HG02884 (cell line): Measurements from ENCODE around the gene SH2D3C.
A peak's percentile ranks its signal among the peaks of the same experiment; 100 is the strongest.

Source experiments
- ATAC-seq: cut with Tn5 transposase; IDR thresholded peaks from one replicate; pipeline ENCODE4 v1.9.1; 2021; ENCODE audit warnings: mild to moderate bottlenecking, moderate library complexity; ENCODE audit not compliant: unreplicated experiment

Gene SH2D3C

DNA sequence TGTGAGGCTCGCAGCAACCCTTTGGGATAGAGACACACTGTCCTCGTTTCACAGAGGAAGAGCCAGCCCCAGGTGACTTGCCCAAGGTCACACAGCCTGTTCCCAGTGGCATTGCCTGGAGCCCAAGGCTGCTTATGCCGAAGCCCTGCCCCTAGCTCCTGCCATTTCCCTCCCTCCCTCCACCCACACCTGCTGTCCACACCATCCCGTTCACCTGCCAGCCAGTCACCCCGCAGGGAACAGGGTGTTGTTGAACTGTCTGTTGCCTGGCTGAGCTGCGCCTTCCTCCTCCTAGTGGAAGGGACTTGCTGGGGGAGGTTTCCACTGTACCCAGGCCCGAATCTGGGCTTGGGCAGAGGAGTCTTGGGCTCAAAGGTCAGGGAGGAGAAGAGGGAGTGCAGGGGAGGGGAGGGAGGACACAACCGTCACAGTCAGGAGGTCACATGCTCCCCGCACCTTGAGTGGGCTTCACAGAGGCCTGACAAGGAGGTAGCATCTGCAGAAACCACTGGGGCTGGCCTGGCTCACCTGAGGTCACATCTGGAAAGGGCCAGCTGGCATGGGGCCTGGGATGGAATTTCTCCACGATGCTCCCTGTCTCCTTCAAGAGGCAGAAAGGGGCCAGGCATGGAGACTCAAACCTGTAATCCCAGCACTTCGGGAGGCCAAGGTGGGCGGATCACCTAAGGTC is 56.3 kb downstream of the SH2D3C start:
- ATAC-seq, result no peak

DNA sequence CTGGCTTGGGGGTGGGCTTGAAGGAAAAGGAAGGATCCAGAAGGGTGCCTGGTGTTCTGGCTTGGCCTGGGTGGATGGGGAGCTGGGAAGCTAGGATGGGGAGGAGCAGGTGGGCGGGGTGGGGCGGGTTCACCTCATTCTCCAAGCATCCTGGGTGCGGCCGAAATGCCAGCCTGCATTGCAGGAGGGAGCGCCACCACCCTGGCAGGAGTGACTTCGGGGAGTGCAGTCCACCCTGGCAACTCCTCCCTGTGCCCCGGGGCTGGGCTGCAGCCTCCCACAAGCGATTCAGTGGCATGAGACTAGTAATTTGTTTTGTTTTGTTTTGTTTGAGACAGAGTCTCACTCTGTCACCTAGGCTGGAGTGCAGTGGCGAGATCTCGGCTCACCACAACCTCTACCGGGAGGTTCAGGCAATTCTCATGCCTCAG is 57.1 kb downstream of the SH2D3C start:
- ATAC-seq, result no peak

DNA sequence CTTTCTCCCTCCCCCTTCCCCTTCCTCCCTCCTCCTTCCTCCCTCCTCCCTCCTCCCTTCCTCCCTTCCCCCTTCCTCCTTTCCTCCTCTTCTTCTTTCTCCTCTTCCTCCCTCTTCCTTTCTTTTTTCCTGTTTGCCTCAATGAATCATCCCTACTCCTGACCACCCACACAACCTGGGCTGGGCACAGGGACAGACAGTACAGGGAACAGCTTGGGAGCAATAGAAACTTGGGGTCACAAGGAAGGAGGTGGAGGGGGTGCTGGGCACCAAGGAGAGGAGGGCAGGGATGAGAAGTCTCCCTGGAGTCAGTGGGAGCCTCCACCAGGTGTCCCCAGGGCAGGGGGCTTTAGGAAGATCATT is 57.6 kb downstream of the SH2D3C start:
- no peak for ATAC-seq

DNA sequence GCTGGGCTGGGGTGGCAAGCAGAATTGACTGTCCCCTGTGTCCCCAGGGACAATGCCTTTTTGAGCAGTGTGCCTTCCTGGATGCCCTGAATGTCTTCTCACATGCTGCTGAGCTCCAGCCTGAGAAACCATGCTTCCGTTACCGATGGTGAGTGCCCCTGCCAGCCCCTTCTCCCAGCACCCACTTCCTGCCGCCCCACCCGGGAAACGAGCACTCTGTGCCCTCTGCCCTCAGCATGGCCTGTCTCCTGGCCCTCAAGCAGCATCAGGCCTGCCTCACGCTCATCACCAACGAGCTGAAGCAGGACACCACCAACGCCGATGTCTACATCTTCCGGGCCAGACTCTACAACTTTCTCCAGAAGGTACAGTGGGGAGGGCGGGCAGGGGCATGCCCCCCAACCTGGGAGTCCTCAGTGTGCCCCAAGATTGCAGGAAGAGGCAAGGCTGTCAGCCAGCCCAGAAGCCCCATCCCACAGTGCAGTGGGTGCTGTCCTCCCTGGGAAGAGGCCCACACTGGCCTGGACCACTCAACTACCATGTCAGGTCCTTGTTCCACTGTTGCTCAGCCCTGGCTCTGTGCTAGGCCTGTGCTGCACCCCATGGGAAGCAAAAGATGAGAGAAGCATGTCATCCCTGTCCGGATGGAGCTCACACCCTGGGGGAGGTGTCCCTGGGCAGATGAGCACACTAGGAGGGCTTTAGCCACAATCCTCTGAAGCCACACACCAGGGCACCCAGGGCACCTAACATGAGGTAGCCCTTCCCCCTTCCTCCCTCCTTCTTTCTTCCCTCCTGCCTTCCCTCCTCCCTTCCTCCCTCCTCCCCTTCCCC is 58.2 kb downstream of the SH2D3C start:
- no peak for ATAC-seq

DNA sequence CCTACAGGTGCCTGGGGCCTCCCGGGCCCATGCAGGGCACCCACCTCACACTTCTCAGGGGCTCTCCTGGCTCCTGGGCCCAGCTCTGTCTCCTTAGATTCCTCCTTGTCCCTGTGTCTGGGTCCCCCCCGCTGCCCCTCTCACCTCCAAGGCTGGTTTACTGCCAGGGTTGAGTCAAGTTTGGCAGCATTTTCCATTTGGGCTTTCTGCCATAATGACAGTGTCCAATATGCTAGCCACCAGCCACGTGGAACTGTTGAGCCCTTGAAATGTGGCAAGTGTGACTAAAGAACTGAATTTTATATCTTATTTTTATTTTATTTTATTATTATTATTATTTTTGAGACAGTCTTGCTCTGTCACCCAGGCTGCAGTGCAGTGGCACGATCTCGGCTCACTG is 60.7 kb downstream of the SH2D3C start:
- no peak for ATAC-seq

DNA sequence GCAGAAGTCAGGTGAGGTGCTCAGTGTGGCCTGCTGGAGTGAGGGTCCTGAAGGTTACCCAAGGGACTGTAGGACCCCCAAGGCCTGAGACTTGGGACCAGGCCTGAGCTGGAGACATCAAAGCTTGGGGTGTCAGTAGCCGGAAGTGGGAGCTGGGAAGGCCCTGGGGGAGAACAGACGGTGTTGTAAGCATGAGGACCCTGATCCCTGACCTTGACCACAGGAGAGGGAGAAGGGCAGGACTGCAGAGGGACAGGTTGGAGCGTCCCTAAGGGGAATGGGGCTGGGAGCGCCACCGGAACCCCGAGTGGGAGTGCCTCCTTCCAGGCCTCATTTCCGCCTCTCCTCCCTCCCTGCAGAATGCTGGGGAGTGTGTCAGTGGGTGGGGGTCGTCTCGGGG is 62.1 kb downstream of the SH2D3C start:
- ATAC-seq, result no peak

DNA sequence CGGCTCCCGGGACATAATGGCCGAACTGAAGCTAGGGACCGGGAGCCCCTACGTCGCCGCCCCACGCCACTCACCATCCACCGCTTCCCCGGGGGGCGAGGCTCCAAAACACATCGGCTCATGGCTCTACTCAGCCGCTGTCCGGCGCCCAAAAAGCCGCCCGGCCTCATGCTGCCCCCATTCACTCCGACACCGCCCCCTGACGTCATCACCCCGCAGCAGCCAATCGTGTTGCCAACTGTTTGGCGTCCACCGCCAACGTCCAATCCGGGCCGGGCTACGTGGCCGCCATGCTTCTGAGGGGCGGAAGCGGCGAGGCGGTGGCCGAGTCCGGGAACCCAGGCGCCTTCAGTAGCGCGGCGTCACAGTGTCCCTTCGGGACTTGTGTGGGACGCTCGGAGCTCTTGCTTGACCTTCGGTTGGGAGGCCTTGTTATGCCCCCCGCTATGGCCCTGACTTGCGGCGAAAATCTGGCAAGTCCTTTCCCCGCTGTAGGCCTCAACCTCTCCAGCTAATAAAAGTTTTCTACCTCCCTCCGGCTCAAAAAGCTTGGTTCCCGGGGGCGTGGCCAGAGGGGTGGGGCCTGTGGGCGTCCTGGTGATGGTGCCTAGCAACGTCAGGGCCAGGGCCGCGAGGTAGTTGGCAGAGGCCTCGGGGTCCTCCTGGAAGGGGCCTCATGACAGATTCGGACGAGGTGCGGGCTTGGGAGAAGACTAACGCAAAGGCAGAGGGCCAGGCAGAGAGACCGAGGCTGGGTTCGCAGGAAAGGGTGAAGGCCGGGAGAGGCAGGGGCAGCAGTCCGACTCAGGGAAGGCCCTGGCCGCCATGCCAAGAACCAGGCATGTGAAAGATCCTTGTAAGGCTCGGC is 62.8 kb downstream of the SH2D3C start, which contains the start of the genes PTRH1 and TTC16:
Gene PTRH1, minus strand, starts transcription at position 194 of the 868 bp plus-strand sequence. Its CDS starts 24 bp downstream, at position 170.
Gene TTC16, plus strand, starts transcription at position 610 of the 868 bp plus-strand sequence. Its CDS starts 67 bp downstream, at position 677.
- ATAC-seq, result peak; percentile 91

DNA sequence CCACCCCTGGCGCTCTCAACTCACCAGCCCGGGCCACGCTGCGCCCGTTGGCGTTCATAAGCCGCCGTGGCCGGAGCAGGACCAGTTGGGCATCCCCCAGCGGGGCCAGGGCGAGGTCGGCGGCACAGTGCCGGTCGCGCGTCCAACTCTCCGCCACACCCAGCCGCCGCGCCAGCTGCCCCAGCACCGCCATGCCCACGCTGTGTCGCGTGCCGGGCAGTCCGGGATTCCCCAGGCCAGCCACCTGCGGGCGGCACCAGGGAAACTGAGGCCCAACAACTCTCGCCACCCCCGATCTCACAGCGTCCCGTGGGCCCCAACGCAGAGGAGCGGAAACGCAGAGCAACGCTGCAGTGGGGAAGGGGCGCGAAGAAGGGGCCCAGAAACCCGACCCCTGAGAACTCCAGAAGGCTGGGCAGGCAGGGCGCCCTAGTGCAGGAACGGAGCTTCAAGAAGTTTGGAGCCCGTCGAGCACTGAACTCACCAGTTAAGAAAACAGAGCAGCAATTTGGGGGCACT is 63.5 kb downstream of the SH2D3C start:
- ATAC-seq, result no peak

DNA sequence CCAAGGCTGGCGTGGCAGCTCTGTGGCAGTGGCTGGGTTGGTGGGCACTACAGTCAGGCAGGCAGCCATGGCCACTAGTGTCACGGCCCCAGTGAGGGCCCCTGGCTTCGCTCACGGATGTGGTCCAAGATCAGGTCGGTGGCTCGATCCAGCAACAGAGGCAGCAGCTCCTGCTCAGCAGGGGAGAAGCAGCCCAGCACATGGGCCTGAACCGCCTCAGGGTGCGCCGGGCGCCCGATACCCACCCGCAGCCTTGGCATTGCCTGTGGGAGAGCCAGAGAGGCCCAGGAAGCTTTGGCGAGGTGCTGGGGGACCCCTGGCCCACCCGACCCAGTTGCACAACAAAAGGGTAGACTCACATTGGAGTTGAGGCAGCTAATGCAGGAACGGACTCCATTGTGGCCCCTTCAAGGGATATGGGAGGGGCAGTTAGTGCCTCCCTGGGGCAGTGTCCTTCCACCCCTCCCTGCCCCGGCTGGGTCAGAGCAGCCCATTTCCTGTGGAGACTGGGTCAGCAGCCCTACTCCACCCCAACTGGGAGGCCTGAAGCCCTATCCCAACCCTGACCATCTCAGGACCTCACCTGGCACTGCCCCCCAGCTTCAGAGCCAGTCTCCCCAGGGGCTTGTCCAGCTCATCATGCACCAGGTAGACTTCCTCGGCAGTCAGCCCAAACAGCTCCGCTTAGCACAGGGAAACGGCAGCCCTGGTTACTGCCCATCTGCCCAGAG is 64.3 kb downstream of the SH2D3C start:
- ATAC-seq, result no peak

DNA sequence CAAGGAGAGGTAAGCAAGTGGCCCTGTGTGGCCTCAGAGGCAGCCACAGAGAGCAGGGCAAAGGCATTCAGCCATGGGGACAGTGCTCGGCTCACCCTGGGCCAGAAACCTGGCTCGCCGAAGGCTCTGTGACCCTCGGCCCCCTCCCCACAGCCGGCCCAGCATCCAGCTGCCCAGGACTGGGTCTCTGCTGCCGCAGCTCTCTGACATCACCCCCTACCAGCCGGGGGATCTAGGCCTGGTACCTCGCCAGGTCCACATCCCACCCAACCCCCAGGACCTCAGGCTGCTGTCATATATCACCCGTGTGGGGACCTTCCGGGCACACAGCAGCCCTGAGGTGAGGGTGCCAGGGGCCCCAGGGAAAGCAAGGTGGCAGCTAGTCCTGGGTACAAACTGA is 65.6 kb downstream of the SH2D3C start:
- no peak for ATAC-seq

DNA sequence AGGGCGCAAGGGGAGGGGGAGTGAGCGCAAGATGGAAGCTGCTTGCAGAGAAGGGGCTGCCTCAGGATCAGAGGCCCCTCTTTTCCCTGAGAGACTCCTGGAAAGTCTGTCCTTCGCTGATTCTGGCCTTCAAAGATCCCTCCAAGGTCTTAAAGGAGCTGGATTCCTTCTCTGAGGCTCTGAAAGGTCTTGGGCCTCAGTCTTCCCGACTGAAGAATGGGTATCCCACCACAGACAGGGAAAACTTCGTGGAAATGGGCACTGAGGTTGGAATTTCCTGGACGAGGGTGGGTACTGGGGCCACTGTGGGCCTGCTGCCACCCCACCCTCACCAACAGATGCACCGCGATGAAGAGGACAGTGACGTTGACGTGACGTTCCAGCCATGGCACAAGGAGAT is 66.1 kb downstream of the SH2D3C start:
- no peak for ATAC-seq

DNA sequence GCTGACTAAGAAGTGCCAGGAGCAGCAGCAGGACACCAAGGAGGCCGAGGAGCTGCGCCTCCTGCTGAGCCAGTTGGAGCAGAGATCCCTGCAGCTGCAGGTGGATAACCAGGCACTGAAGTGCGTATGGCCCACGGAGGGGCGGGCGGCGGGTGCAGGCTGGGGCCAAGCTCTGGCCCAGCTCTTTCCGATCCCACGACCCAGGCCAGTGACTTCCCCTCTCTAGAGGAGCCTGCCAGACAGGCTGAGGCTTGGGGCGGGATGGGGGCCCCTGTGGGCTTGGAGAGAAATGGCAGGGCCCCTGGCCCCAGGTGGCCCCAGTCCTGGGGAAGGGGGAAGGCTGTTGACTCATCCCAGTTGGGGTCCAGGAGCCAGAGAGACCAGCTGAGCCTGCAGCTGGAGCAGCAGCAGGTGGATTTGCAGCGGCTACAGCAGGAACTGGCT is 66.6 kb downstream of the SH2D3C start:
- no peak for ATAC-seq

DNA sequence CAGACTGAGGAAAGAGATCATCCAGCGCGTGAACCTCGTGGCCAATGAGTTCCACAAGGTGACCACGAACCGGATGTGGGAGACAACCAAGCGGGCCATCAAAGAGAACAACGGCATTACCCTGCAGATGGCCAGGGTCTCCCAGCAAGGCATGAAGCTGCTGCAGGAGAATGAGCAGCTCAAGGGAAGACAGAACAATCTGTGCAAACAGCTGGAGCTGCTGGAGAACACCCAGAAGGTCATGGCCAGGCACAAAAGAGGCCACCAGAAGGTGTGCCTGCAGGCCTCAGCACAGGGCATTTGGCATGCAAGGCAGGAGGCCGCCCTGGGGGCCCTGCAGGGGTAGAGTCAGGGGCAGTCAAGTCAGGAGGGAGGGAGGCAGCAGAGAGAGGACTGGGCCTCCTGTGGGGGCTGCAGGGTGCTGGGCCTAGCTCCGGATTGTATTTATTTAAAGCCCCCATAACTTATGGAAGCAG is 67.2 kb downstream of the SH2D3C start:
- no peak for ATAC-seq

DNA sequence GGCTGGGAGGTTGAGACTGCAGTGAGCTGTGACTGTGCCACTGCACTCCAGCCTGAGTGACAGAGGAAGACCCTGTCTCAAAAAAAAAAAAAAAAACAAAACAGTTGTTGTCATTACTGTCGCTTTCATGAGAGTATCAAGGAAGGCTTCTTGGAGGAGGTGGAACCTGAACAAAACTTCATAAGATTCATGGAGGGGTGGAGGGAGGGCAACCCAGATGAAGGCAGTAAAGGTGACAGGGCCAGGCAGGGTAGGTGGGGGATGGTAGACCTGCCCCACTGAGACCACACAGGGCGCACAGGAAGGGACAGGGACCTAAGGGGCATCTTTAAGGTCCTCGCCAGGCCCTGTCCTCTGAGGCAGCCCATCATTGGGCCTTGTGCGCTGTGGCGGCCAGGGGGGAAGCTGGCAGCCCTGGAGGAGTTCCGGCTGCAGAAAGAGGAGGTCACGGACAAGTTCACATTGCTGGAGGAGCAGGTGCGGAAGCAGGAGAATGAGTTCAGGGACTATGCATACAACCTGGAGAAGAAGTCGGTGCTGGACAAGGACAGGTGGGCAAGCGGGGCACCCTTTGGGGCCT is 68.2 kb downstream of the SH2D3C start:
- ATAC-seq, result no peak

DNA sequence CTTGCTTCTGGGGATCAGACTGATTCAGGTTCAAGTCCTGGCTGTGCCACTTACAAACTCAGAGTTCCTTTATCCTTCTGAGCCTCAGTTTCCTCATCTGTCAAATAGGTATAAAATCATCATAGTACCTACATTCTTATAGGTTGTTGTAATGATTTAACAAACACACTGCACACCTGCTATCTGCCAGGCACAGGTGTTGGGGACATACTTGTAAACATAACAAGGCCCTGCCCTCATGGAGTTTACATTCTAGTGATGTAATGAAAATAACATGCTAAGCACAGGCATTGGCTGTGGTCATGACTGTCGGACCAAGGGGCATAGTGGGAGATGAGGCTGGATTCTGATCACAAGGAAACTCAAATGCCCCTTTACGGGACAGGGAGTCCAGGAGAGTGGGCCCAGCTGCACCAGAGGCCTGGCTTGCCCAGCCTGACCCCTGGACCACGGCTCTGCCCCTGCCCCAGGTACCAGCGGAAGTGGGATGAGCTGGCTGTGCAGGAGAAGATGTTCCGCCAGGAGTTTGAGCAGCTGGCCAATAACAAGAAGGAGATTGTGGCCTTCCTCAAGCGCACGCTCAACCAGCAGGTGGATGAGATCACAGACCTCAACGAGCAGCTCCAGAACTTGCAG is 69.4 kb downstream of the SH2D3C start:
- ATAC-seq, result no peak

DNA sequence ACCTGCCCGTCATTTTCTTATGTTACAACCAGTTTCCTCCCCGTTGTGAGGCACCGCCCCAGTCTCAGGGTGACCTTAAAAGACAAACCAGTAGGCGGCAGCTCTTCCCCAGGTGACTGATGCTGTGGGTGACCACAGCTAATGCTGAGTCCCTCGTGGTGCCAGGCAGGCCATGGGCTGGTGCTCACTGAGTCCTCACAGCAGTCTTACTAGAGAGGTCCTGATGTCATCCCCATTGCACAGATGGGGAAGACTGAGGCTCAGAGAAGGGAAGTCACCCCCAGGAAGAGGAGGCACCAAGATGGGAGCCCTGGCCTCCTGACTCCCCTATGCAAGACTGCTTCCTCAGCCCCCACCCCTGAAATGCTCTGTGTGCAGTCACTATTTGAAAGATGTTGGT is 70.7 kb downstream of the SH2D3C start:
- ATAC-seq, result no peak

DNA sequence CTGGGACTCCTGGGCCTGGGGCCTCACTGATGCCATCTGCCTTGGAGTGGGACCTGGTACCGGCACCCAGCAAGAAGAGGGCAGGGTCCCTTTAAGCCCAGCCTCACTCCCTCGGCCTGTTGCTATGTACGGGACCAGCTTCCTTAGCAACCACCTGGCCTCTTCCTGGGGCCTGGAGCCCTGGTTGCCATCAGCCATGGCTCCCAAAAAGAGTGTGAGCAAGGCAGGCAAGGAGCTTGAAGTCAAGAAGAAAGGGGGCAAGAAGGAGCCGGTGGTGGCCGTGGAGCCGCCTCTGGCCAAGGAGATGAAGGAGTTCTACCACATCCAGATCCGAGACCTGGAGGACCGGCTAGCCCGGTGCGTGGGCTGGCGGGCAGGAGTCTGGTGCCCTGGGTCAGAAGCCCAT is 71.6 kb downstream of the SH2D3C start, which contains the start of gene CFAP157:
Gene CFAP157, plus strand, starts transcription at position 153 of the 406 bp plus-strand sequence. Its CDS starts 44 bp downstream, at position 197.
- ATAC-seq, result no peak

DNA sequence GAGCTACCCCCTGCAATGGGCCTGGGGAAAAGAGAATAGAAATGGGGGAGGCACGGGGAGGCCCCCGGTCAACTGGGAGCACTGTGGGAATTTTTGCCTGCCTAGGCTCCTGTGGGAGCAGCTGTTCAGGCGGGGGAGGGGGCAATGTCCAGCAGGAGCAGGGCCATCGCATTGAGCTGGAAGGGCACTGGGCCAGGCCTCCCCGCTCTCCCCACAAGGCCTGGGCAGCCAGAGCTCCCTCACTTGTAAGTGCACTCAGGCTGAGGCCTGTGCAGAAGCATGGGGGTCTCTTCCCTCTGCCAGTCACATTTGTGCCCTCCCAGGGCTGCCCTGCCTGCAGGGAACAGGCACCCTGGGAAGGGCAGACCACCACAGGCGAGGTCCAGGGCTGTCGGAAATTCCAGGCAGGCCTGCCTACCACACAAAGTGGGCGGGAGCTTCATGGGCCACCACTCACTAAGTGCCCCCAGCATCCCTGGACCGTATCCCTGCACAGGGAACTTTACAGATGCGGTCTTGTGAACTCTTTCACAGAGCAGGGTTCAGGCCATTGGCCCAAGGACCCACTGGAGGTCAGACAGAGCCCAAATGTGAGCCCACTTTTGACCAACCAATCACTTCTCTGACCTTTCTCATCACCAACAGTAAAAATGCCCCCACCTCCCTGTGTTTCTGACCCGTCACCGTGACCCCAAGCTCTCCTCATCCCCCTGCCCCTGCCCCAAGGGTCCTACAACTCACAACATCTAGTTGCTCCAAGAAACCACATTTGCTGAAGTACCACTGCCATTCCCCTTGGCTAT is 72.7 kb downstream of the SH2D3C start:
- no peak for ATAC-seq
